AG09309 (cell line): ENCODE results near the gene CALCOCO1.

Source experiments
- DNase-seq: peaks from one replicate; pipeline ENCODE4 v3.0.0-alpha.2; 2010; ENCODE audit warnings: low read depth
- H3K4me3 ChIP-seq: 2 replicates; pipeline ENCODE4 v1.5.1; 2011; ENCODE audit warnings: mild to moderate bottlenecking, low read depth, low read length, moderate library complexity; ENCODE audit not compliant: control insufficient read depth
- CTCF ChIP-seq: IDR thresholded peaks from 2 replicates; pipeline ENCODE4 v1.5.1; 2011; ENCODE audit warnings: mild to moderate bottlenecking, low read depth, low read length, inconsistent platforms; ENCODE audit not compliant: insufficient read depth, control insufficient read depth; ENCODE audit errors: missing control alignments

CALCOCO1 gene

GRCh38 chr12:53757101-53757770, 30.0 kb upstream of the CALCOCO1 start:
- DNase-seq, result no peak
- H3K4me3 ChIP-seq, result no peak overlapping the region
- TF ChIP-seq CTCF, result peak; percentile 90

DNA sequence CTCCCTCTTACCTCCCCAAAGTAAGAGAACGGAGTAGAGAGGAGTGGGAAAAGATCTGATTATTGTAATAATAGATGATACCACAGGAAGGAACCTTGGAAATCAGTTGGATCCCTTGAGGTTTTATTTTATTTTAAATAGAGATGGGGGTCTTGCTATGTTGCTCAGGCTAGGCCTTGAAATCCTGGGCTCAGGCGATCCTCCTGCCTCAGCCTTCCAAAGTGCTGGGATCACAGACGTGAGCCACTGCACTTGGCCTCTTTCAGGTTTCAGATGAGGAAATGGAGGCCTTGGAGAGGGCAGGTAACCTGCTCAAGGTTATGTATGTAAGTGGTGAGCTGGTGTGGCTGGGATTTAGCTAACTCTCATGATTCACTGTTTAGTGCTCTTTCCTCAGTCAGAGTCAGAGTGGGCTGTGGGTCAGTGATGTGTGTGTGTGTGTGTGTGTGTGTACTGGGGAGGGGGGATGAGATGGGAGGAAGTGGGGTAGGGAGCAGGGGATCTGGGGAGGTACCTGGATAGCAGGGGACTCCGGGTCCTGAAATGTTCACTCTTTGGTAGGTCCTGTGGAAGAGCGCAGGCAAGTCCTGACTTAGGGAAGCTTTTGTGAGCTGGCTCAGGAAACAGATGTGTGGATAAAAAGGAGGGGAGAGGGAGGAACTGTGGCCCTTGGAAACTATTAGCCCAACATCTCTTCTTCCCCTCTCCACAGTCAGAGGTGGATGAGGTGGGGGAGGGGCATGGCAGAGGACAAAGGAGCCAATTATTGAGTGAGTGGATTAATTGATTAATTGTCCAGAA, 29.2 kb upstream of the CALCOCO1 start:
- no peak overlapping the region for H3K4me3 ChIP-seq
- DNase-seq, result no peak
- TF ChIP-seq CTCF, result no peak

GRCh38 chr12:53755893-53756292, 28.6 kb upstream of the CALCOCO1 start:
- DNase-seq, result no peak
- no peak for TF ChIP-seq CTCF
- no peak overlapping the region for H3K4me3 ChIP-seq

GRCh38 chr12:53755451-53755891, 28.2 kb upstream of the CALCOCO1 start:
- no peak for DNase-seq
- H3K4me3 ChIP-seq, result no peak overlapping the region

DNA sequence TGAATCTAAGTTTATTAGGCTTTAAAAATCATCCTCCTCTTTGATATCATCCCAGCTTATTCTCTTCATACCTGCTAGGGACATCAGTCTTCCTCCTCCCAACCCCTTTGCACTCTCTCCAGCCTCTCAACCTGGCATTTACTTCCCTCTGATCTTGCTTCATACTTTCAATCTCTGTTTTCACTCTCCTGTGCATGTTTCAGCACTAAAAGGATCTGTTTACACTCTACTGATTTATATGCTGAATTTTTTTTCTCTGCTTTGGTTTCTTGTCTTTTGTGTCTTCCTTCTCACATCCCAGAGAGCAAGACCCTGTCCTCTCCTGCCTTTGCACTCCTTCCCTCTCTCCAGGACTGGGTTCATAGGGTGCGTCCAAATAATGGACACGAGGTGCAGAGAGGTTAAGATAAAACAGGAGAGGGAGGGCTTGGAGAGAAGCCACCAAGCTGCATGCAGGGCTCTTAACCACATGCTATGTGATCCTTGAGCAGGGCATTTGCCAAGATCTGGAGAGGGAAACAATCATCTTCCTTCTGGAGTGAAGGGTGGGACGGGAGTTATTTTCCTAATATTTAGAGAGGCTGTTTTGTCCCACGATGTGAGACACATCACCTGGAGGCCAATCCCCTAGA, 27.5 kb upstream of the CALCOCO1 start:
- no peak for TF ChIP-seq CTCF
- DNase-seq, result no peak
- no peak overlapping the region for H3K4me3 ChIP-seq

More at GRCh38 chr12:53755451-53755891, 28.2 kb upstream of the CALCOCO1 start:
- TF ChIP-seq CTCF, result no peak

- no peak for TF ChIP-seq CTCF
Observed at GRCh38 chr12:53754188-53754585, 26.9 kb upstream of the CALCOCO1 start.

More at GRCh38 chr12:53754188-53754585, 26.9 kb upstream of the CALCOCO1 start:
- no peak for DNase-seq
- H3K4me3 ChIP-seq, result no peak overlapping the region
